ENCODE measurements around the gene TPRX1.
"Not testable (repeated sequence)": the region's sequence is repeated elsewhere in the genome, so short reads cannot be mapped to it uniquely, and the experiment has no call there.

The TPRX1 gene

DNA sequence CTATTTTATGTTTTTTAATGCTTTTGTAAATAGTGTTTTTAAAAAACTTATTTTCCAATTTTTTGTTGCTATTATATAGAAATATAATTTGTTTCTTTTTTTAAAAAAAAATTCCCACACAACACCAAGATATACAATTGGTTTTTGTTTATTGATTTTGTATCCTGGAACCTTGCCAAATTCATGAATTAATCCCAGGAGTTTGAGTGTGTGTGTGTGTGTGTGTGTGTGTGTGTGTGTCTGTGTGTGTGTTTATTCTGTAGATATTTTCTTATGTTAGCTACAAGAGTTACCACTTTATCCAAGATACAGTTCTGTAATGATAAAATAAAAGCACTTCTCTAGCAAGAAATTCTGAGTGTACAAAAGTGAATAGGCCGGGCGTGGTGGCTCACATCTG, 7.6 kb downstream of the TPRX1 start:
- no peak overlapping the region for H3K4me3 ChIP-seq (ENCODE audit: low read depth, low read length)
- CTCF ChIA-PET: interaction anchor here (0.7 to 1.6 kb wide), 3 partner anchors 13 to 67 kb away, joined by 3 to 4 read pairs (median 3); no protein-coding TSS in a partner anchor

DNA sequence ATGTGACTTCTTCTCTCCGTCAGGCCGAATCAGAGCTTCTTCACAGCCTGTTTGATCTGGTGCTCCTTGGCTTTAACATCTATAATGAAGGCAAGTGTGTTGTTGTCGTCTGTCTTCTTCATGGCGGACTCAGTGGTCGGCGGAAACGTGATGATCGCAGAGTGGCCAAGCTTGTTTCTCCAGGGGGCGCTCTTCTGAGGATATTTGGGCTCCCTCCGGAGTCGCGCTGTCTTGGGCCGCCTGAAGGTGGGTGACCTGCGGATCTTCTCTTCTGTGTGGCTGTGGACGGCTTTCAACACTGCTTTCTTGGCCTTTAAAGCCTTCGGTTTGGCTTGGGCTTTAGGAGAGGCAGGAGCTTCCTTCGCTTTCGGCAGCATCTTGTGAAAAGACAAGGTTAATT, 9.8 kb downstream of the TPRX1 start:
- no peak overlapping the region for H3K4me3 ChIP-seq (ENCODE audit: low read depth, low read length)
- no peak for DNase-seq (ENCODE audit: low read depth, low spot score)
- TF ChIP-seq, protein P1, sequence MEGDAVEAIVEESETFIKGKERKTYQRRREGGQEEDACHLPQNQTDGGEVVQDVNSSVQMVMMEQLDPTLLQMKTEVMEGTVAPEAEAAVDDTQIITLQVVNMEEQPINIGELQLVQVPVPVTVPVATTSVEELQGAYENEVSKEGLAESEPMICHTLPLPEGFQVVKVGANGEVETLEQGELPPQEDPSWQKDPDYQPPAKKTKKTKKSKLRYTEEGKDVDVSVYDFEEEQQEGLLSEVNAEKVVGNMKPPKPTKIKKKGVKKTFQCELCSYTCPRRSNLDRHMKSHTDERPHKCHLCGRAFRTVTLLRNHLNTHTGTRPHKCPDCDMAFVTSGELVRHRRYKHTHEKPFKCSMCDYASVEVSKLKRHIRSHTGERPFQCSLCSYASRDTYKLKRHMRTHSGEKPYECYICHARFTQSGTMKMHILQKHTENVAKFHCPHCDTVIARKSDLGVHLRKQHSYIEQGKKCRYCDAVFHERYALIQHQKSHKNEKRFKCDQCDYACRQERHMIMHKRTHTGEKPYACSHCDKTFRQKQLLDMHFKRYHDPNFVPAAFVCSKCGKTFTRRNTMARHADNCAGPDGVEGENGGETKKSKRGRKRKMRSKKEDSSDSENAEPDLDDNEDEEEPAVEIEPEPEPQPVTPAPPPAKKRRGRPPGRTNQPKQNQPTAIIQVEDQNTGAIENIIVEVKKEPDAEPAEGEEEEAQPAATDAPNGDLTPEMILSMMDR (IDR thresholded peaks at IDR 0.05; ENCODE audit: insufficient read depth, low read length, missing control alignments): no peak
- ChIA-PET POLR2A (no interaction called here), CTCF (interaction anchor here (0.8 to 1.2 kb wide), 4 partner anchors 14 to 79 kb away, joined by 3 to 4 read pairs (median 4); no protein-coding TSS in a partner anchor)

More for the DNA sequence above, 7.6 kb downstream of the TPRX1 start:
- DNase-seq (ENCODE audit: low read depth, low spot score): no peak
- TF ChIP-seq, protein P1 (IDR thresholded peaks at IDR 0.05; ENCODE audit: insufficient read depth, low read length, missing control alignments): no peak
- POLR2A ChIA-PET: no interaction called here

DNA sequence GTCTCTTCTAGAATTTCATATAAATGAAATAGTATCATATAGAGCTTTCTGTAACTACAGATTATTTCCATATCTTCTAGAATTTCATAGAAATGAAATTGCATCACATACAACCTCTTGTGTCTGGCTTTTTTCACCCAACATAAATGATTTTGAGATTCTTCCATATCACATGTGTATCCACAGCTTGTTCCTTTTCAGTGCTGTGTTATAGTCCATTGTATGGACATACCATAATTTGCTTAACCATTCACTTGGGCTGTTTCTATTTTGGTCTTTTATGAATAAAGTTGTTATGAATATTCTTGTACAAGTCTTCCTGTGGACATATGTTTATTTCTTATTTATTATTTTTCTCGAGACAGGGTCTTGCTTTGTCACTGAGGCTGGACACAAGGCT, 11.7 kb downstream of the TPRX1 start:
- POLR2A ChIA-PET: no interaction called here
- TF ChIP-seq, protein P1 (IDR thresholded peaks at IDR 0.05; ENCODE audit: insufficient read depth, low read length, missing control alignments): no peak
- no peak for DNase-seq (ENCODE audit: low read depth, low spot score)
- H3K4me3 ChIP-seq (ENCODE audit: low read depth, low read length): no peak overlapping the region
- CTCF ChIA-PET: interaction anchor here (0.8 to 7.9 kb wide), 9 partner anchors 8 to 86 kb away, joined by 3 to 100 read pairs (median 10); partner anchors contain the start of gene EHD2

DNA sequence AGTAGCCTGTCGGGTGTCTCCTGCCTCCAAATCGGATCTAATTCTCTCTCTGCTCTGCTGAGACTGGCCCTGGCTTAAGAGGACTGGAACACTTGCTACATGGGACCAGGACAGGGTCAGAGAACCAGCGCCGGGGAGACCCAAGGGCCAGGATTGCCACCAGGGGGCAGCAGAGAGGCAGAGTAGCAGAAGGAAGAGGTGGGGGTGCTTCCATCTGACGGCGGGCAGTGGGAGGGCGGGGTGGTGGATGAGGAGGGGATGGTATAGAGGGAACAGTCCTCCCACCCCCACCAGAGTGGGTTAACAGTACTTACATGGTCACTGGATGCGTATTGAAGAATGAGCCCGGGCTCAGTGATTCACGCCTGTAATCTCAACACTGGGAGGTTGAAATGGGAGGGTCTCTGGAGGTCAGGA, 13.9 kb downstream of the TPRX1 start:
- TF ChIP-seq, protein P1 (IDR thresholded peaks at IDR 0.05; ENCODE audit: insufficient read depth, low read length, missing control alignments): peak; percentile 92
- CTCF ChIA-PET: interaction anchor here (0.7 to 7.9 kb wide), 27 partner anchors 8 to 268 kb away, joined by 3 to 100 read pairs (median 5); partner anchors contain the start of genes EHD2 and SELENOW
- no peak for DNase-seq (ENCODE audit: low read depth, low spot score)
- no peak overlapping the region for H3K4me3 ChIP-seq (ENCODE audit: low read depth, low read length)
- POLR2A ChIA-PET: interaction anchor here (1.2 kb wide), 1 partner anchor 10 kb away, joined by 3 read pairs; no protein-coding TSS in a partner anchor

DNA sequence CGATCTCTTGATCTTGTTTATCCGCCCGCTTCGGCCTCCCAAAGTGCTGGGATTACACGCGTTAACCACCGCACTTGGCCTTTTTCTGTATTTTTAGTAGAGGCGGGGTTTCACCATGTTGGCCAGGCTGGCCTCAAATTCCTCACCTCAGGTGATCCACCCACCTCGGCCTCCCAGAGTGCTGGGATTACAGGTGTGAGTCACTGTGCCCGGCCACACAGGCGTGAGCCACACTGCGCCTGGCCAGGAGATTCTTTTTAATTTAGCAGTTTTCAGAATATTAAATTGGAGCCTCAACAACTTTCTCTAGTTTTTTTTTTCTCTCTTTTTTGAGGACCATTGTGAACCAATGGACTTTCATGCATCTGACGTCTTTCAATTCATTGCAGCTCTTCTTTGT, 14.5 kb downstream of the TPRX1 start:
- POLR2A ChIA-PET: interaction anchor here (1.2 kb wide), 1 partner anchor 10 kb away, joined by 3 read pairs; no protein-coding TSS in a partner anchor
- H3K4me3 ChIP-seq (ENCODE audit: low read depth, low read length); DNase-seq (ENCODE audit: low read depth, low spot score): not testable (repeated sequence)
- CTCF ChIA-PET: interaction anchor here (0.7 to 7.9 kb wide), 22 partner anchors 9 to 268 kb away, joined by 3 to 100 read pairs (median 4); partner anchors contain the start of genes EHD2 and SELENOW

DNA sequence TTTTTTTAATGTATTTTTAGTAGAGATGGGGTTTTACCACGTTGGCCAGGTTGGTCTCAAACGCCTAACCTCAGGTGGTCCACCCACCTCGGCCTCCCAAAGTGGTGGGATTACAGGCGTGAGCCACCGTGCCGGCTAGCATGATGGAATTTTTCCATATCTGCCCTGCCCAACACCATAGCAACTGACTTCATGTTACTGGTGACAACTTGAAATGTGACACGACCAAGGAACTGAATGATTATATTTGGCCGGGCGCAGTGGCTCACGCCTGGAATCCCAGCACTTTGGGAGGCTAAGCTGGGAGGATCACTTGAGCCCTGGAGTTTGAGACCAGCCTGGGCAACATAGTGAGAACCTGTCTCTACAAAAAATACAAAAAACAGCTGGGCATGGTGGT, 17.0 kb downstream of the TPRX1 start:
- POLR2A ChIA-PET; H3K4me3 ChIP-seq (ENCODE audit: low read depth, low read length); DNase-seq (ENCODE audit: low read depth, low spot score): not testable (repeated sequence)
- CTCF ChIA-PET: interaction anchor here (1.4 to 7.9 kb wide), 7 partner anchors 13 to 81 kb away, joined by 3 to 100 read pairs (median 7); partner anchors contain the start of gene EHD2

DNA sequence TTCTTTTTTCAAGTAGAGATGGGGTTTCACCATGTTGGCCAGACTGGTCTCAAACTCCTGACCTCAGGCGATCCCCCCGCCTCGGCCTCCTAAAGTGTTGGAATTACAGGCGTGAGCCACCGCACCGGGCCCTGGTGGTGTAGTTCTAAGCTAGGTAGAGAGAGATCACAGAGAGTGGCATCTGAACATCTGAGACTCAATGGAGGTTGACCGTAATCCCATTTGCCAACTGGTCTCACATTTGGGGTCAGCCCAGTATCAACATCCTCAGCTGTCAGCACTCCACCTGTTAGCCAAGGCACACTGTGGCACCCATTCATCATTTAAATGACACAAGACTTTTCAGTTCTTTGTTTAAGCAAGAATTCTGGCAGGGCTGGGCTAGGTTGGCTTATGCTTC, 17.8 kb downstream of the TPRX1 start:
- TF ChIP-seq, protein P1 (IDR thresholded peaks at IDR 0.05; ENCODE audit: insufficient read depth, low read length, missing control alignments): no peak
- no peak for DNase-seq (ENCODE audit: low read depth, low spot score)
- CTCF ChIA-PET: interaction anchor here (1.2 to 7.9 kb wide), 2 partner anchors 21 to 358 kb away, joined by 3 to 100 read pairs; no protein-coding TSS in a partner anchor
- POLR2A ChIA-PET: no interaction called here
- H3K4me3 ChIP-seq (ENCODE audit: low read depth, low read length): no peak overlapping the region

All from AG04449 (cell line).